Activated CD8-positive, alpha-beta T cell treated with anti-CD3 and anti-CD28 coated beads for 36 hours (primary cell): ENCODE measurements around the gene MYO3B. TPM values are rescaled to one million over a fixed set of nuclear protein-coding genes. Genes with fewer than 3 reads are reported as not detected.
"Not testable (repeated sequence)": the region's sequence is repeated elsewhere in the genome, so short reads cannot be mapped to it uniquely, and the experiment has no call there.

Experiments used
- ATAC-seq: fragments of 200-7000 bp; cut with Tn5 transposase; one replicate; pipeline ENCODE4 v1.10.0; 2021; ENCODE audit warnings: mild to moderate bottlenecking, moderate library complexity
- CTCF ChIA-PET: fragments of 350-600 bp; sonication (Branson Sonifier 250); formaldehyde crosslinking; loops from one replicate; lab custom pipeline; 2021; ENCODE audit warnings: antibody characterized with exemption; lab: Charles Lee
- POLR2A ChIA-PET: fragments of 350-600 bp; sonication (Branson Sonifier 250); formaldehyde crosslinking; loops from one replicate; lab custom pipeline; 2021; ENCODE audit warnings: antibody characterized with exemption; lab: Charles Lee
- DNase-seq: peaks from one replicate; pipeline ENCODE4 v3.0.0-alpha.2; 2020
- H3K27ac Mint-ChIP-seq: one replicate; pipeline ENCODE4 v1.8.0; 2021; ENCODE audit warnings: mild to moderate bottlenecking, mixed read lengths
- H3K27me3 Mint-ChIP-seq: one replicate; pipeline ENCODE4 v1.8.0; 2021; ENCODE audit warnings: mixed read lengths
- H3K36me3 Mint-ChIP-seq: one replicate; pipeline ENCODE4 v1.8.0; 2021; ENCODE audit warnings: low read depth, mixed read lengths
- H3K4me1 Mint-ChIP-seq: one replicate; pipeline ENCODE4 v1.8.0; 2021; ENCODE audit warnings: low read depth, mixed read lengths
- H3K4me3 Mint-ChIP-seq: one replicate; pipeline ENCODE4 v1.8.0; 2021; ENCODE audit warnings: mild to moderate bottlenecking, moderate library complexity, mixed read lengths
- H3K9me3 Mint-ChIP-seq: one replicate; pipeline ENCODE4 v1.8.0; 2021; ENCODE audit warnings: mixed read lengths
- CTCF ChIP-seq: fragments of 200-600 bp; IDR thresholded peaks from one replicate; pipeline ENCODE4 v1.8.0; 2022; ENCODE audit warnings: antibody characterized with exemption, mild to moderate bottlenecking
- intact Hi-C: fragments of 100-400 bp; cut with micrococcal nuclease; formaldehyde crosslinking; loops from one replicate; pipeline ENCODE4 v1.10.0; 2022
- total RNA-seq, 2 experiments: library from RNA; stranded (reverse); gene quantifications; one replicate each; pipeline ENCODE4 v1.2.3, GENCODE V29; 2021

MYO3B gene
- total RNA-seq, 2 experiments from 2014 or later, result 0.09 to 0.20 TPM

- no peak for ATAC-seq
- H3K4me1 Mint-ChIP-seq, result no peaks in the 10 kb centered on the region
- CTCF ChIA-PET, result interaction anchor here (1.1 kb wide), 1 partner anchor 178 kb away, joined by 3 read pairs; no protein-coding TSS in a partner anchor
- H3K4me3 Mint-ChIP-seq, result no peak overlapping the region
- intact Hi-C loops, result no loop called here
- peaks cover 8% of the 10 kb centered on the region for H3K36me3 Mint-ChIP-seq
- no peak for DNase-seq
- H3K27me3 Mint-ChIP-seq, result peaks cover 3% of the 10 kb centered on the region
- TF ChIP-seq CTCF, result no peak
- POLR2A ChIA-PET, result no interaction called here
- peaks cover 17% of the 10 kb centered on the region for H3K9me3 Mint-ChIP-seq
- no peak overlapping the region for H3K27ac Mint-ChIP-seq
Measured at GRCh38 chr2:170548304-170548703, 370.4 kb downstream of the MYO3B start.

GRCh38 chr2:170550501-170550900 is 372.6 kb downstream of the MYO3B start:
- CTCF ChIA-PET, result no interaction called here
- no peak for TF ChIP-seq CTCF
- POLR2A ChIA-PET, result interaction anchor here (0.6 kb wide), 1 partner anchor 54 kb away, joined by 4 read pairs; no protein-coding TSS in a partner anchor
- Mint-ChIP-seq H3K27me3 (peaks cover 3% of the 10 kb centered on the region), H3K27ac (no peak overlapping the region), H3K4me1 (no peaks in the 10 kb centered on the region), H3K9me3 (peaks cover 15% of the 10 kb centered on the region), H3K4me3 (no peak overlapping the region), H3K36me3 (peaks cover 8% of the 10 kb centered on the region)
- intact Hi-C loops, result no loop called here
- ATAC-seq (no peak), DNase-seq (no peak)

- H3K27ac Mint-ChIP-seq, intact Hi-C loops, H3K36me3 Mint-ChIP-seq, DNase-seq, POLR2A ChIA-PET, CTCF ChIA-PET, ATAC-seq, H3K27me3 Mint-ChIP-seq, H3K4me3 Mint-ChIP-seq, H3K4me1 Mint-ChIP-seq: not testable (repeated sequence)
- H3K9me3 Mint-ChIP-seq, result peaks cover 11% of the 10 kb centered on the region
Measured at GRCh38 chr2:170551899-170552298, 374.0 kb downstream of the MYO3B start.

GRCh38 chr2:170553748-170554147 is 375.8 kb downstream of the MYO3B start:
- Mint-ChIP-seq H3K27me3 (peaks cover 2% of the 10 kb centered on the region), H3K27ac (no peak overlapping the region), H3K9me3 (peaks cover 11% of the 10 kb centered on the region), H3K4me3 (no peak overlapping the region), H3K36me3 (peaks cover 8% of the 10 kb centered on the region), H3K4me1 (no peaks in the 10 kb centered on the region)
- TF ChIP-seq CTCF, result no peak
- CTCF ChIA-PET, result no interaction called here
- intact Hi-C loops, result no loop called here
- DNase-seq, result no peak
- ATAC-seq, result no peak
- POLR2A ChIA-PET, result no interaction called here

- H3K4me1 Mint-ChIP-seq, result no peaks in the 10 kb centered on the region
- TF ChIP-seq CTCF, result no peak
- ATAC-seq, result no peak
- H3K36me3 Mint-ChIP-seq, result peaks cover 8% of the 10 kb centered on the region
- ChIA-PET CTCF (no interaction called here), POLR2A (interaction anchor here (1.0 kb wide), 1 partner anchor 17 kb away, joined by 3 read pairs; no protein-coding TSS in a partner anchor)
- H3K4me3 Mint-ChIP-seq, result no peak overlapping the region
- peaks cover 2% of the 10 kb centered on the region for H3K27me3 Mint-ChIP-seq
- H3K9me3 Mint-ChIP-seq, result peaks cover 11% of the 10 kb centered on the region
- no peak for DNase-seq
- intact Hi-C loops, result no loop called here
- H3K27ac Mint-ChIP-seq, result no peak overlapping the region
Measured at GRCh38 chr2:170554278-170554955, 376.5 kb downstream of the MYO3B start.
